ENCODE measurements around the gene SLC6A9. TPM values are rescaled to one million over a fixed set of nuclear protein-coding genes. Genes with fewer than 3 reads are reported as not detected.

The SLC6A9 gene
- total and polyA plus RNA-seq, 10 donors: 0.26 to 6.1 (median 2.3) TPM

DNA sequence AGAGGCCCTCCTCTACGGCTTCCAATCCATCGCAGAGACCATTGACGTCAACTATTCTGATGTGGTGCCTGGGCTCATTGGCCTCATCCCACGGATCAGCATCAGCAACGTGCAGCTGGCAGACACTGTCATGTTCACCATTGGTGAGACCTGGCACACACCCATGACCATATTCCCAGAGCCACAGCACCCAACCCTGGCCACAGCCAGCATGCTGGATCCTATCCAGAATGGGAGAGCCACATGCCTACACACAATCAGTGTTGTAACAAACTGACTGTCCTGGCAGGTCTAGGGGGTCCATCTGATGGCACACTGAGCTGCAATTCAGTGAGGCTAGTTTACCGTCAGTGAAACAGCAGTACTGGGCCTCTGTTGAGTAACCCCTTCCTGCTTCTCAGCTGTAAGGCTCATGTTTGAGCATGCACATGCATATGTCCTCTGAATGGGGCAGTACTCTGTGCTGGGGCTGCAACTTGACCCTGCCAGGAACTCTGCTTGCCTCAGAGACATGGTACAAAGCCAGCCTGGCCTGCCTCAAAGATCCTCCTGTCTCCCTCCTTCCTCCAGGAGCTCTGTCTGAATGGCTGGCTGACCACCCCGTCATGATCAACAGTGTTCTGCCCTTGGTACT is 73.7 kb downstream of the SLC6A9 start:
- no peaks in the 10 kb centered on the region for H3K9me3 ChIP-seq
- H3K4me1 ChIP-seq: no peaks in the 10 kb centered on the region
- intact Hi-C loops (cut with DNase I; ENCODE audit: low total_unique reads): no loop called here
- no peak for DNase-seq
- H3K36me3 ChIP-seq: peaks cover 0 to 77% (median 43%) of the 10 kb centered on the region in 6 donors
- no peak overlapping the region for H3K27ac ChIP-seq
- WGBS, 5 donors: 77 to 94% (median 89%) methylated on average over 6 to 7 of the region's 7 CpGs
- no peak for TF ChIP-seq POLR2A (IDR thresholded peaks at IDR 0.05)
- no peak for TF ChIP-seq CTCF (IDR thresholded peaks at IDR 0.05 in 8 of 11, conservative IDR thresholded peaks at IDR 0.05 in 3 of 11)
- no peak for TF ChIP-seq POLR2AphosphoS5 (IDR thresholded peaks at IDR 0.05)
- no peak overlapping the region for H3K4me3 ChIP-seq
- no peaks in the 10 kb centered on the region for H3K27me3 ChIP-seq (replicated peaks in 1 of 7)

GRCh38 chr1:43956234-43956633 is 75.0 kb downstream of the SLC6A9 start:
- no peak overlapping the region for H3K27ac ChIP-seq
- peaks cover 0 to 65% (median 37%) of the 10 kb centered on the region in 6 donors for H3K36me3 ChIP-seq
- no peak for DNase-seq
- H3K4me1 ChIP-seq: no peaks in the 10 kb centered on the region
- TF ChIP-seq CTCF (IDR thresholded peaks at IDR 0.05 in 8 of 11, conservative IDR thresholded peaks at IDR 0.05 in 3 of 11) (no peak), POLR2AphosphoS5 (IDR thresholded peaks at IDR 0.05) (no peak), POLR2A (IDR thresholded peaks at IDR 0.05) (no peak)
- H3K4me3 ChIP-seq: no peak overlapping the region
- no peaks in the 10 kb centered on the region for H3K27me3 ChIP-seq (replicated peaks in 1 of 7)
- WGBS, 5 donors: 96 to 99% (median 98%) methylated on average over 8 of the region's 8 CpGs
- no peaks in the 10 kb centered on the region for H3K9me3 ChIP-seq
- intact Hi-C loops (cut with DNase I; ENCODE audit: low total_unique reads): no loop called here

DNA sequence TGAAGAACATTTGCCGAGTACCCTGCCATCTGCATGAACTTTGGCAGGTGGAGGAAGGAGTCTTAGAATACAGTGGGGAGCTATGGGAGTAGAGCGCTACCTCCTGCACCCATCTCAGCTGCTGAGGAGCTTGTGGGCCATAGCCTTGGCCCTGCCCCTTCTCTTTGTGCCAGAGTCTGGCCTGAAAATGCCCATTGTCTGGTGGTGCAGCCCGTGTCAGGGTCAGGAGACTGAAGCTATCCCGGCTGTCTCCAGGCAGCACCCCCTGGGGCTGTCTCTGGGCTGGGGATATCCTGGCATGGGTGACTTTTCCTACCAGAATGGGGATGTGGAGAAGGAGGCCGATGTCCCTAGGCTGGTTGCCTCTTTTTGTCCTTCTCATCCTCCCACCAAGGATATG is 77.2 kb downstream of the SLC6A9 start:
- 85 to 98% (median 92%) methylated on average over 4 to 5 of the region's 5 CpGs for WGBS, 5 donors
- no peak for TF ChIP-seq POLR2A (IDR thresholded peaks at IDR 0.05)
- TF ChIP-seq CTCF (IDR thresholded peaks at IDR 0.05 in 8 of 11, conservative IDR thresholded peaks at IDR 0.05 in 3 of 11): no peak
- no peak for TF ChIP-seq POLR2AphosphoS5 (IDR thresholded peaks at IDR 0.05)
- no peak for DNase-seq
- Histone ChIP-seq H3K4me3 (no peak overlapping the region), H3K36me3 (peaks cover 0 to 65% (median 34%) of the 10 kb centered on the region in 6 donors), H3K4me1 (peaks cover 0 to 6% (median 0%) of the 10 kb centered on the region in 6 donors), H3K27me3 (replicated peaks in 1 of 7) (no peaks in the 10 kb centered on the region), H3K27ac (no peak overlapping the region), H3K9me3 (no peaks in the 10 kb centered on the region)
- intact Hi-C loops (cut with DNase I; ENCODE audit: low total_unique reads): no loop called here

DNA sequence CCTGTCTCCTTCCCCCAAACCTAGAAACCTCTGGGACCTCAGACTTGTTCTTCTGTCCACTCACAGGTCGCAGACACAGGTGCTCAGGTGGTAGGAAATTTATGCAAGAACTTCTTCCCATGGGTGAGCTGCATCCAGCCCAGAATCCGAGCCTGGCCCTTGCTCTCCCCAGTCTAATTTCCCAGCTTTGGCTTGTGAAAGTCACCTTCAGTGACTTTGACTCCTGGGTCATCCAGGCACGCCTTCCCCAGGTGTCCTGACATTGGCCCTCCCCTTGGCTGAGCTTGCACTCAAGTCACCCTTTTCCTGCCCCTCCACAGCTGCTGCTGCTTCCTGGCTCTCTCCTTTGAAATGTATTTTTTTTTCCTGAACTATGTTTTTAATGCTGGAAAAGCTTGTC is 77.9 kb downstream of the SLC6A9 start:
- Histone ChIP-seq H3K36me3 (peaks cover 0 to 60% (median 31%) of the 10 kb centered on the region in 6 donors), H3K9me3 (no peaks in the 10 kb centered on the region), H3K4me1 (peaks cover under 1 to 13% (median 5%) of the 10 kb centered on the region in 6 donors), H3K27ac (no peak overlapping the region), H3K27me3 (replicated peaks in 1 of 7) (no peaks in the 10 kb centered on the region), H3K4me3 (no peak overlapping the region)
- no peak for DNase-seq
- TF ChIP-seq CTCF (IDR thresholded peaks at IDR 0.05 in 8 of 11, conservative IDR thresholded peaks at IDR 0.05 in 3 of 11): no peak
- no peak for TF ChIP-seq POLR2A (IDR thresholded peaks at IDR 0.05)
- TF ChIP-seq POLR2AphosphoS5 (IDR thresholded peaks at IDR 0.05): no peak
- WGBS, 5 donors: 79 to 89% (median 83%) methylated on average over 3 of the region's 3 CpGs
- intact Hi-C loops (cut with DNase I; ENCODE audit: low total_unique reads): no loop called here

Data from spleen (tissue), 11 donors.